Mesodermal cell (in vitro differentiated cells): Measurements from ENCODE around the gene DAP.

Experiments used
- H3K27ac ChIP-seq: 2 replicates; pipeline ENCODE4 v1.7.0; 2013; ENCODE audit warnings: mild to moderate bottlenecking, low read depth, low read length, moderate library complexity; ENCODE audit not compliant: severe bottlenecking
- H3K36me3 ChIP-seq: 2 replicates; pipeline ENCODE4 v1.7.1; 2013; ENCODE audit warnings: mild to moderate bottlenecking, low read length, moderate library complexity; ENCODE audit not compliant: control insufficient read depth, insufficient read depth
- H3K4me1 ChIP-seq: one replicate; pipeline ENCODE4 v1.7.1; 2013; ENCODE audit warnings: mild to moderate bottlenecking, low read length; ENCODE audit not compliant: insufficient read depth, control insufficient read depth, poor library complexity, severe bottlenecking
- H3K4me3 ChIP-seq: 2 replicates; pipeline ENCODE4 v1.7.0; 2013; ENCODE audit warnings: low read length, control low read depth, mild to moderate bottlenecking; ENCODE audit not compliant: insufficient read depth, poor library complexity, severe bottlenecking; ENCODE audit errors: extremely low read depth
- H3K9me3 ChIP-seq: 2 replicates; pipeline ENCODE4 v1.7.1; 2013; ENCODE audit warnings: mild to moderate bottlenecking, low read length, moderate library complexity; ENCODE audit not compliant: control insufficient read depth
- WGBS, 2 experiments: methylation state at CpG; one replicate each; pipeline ENCODE4 v1.1.5; 2013; ENCODE audit warnings: missing lambda C conversion rate in 2 of 2; ENCODE audit not compliant: insufficient coverage in 2 of 2; 5-methylcytosine and 5-hydroxymethylcytosine counted together

Gene DAP

DNA sequence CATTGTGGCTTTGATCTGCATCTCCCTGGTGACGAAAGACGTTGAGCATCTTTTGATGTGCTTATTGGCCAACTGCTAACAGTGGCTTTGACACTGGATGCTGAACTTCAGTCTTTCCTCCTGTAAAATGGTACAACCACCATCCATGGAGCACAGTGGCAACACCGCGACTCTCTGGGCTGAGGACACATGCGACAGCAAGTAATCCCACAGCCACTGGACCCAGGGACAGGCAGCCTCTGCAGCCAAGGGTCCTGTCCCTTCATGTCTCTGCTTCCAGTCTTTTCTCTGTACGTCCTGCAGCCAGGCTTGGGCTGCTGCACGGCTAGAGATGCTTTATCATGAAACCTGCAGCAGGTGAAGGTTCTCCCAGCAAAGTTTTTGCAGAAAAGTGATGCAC lies 83.5 kb downstream of the DAP start:
- Histone ChIP-seq H3K4me3 (no peak overlapping the region), H3K9me3 (no peaks in the 10 kb centered on the region), H3K36me3 (peaks cover 54% of the 10 kb centered on the region), H3K27ac (no peak overlapping the region), H3K4me1 (no peaks in the 10 kb centered on the region)
- WGBS, 2 experiments = 94 to 98% methylated on average over 7 of the region's 7 CpGs

DNA sequence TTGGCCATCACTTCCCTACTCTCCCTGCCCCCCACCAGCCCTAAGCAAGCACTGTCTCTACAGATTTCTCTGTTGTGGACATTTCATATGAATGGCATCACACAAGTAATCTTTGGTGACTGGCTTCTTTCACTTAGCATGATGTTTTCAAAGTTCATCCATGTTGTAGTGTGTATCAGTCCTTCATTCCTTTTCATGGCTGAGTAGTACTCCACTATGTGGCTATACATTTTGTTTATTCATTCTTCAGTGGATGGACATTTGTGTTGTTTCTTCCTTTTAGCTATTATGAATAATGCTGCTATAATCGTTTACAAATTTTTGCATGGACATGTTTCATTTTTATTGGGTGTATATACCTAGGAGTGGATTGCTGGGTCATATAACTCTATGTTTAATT lies 84.1 kb downstream of the DAP start:
- Histone ChIP-seq H3K36me3 (peaks cover 48% of the 10 kb centered on the region), H3K9me3 (no peaks in the 10 kb centered on the region), H3K27ac (no peak overlapping the region), H3K4me3 (no peak overlapping the region), H3K4me1 (no peaks in the 10 kb centered on the region)
- 100% methylated on average over 1 of the region's 1 CpG; no CpG with 5 or more reads in 1 of the 2 experiments for WGBS, 2 experiments

DNA sequence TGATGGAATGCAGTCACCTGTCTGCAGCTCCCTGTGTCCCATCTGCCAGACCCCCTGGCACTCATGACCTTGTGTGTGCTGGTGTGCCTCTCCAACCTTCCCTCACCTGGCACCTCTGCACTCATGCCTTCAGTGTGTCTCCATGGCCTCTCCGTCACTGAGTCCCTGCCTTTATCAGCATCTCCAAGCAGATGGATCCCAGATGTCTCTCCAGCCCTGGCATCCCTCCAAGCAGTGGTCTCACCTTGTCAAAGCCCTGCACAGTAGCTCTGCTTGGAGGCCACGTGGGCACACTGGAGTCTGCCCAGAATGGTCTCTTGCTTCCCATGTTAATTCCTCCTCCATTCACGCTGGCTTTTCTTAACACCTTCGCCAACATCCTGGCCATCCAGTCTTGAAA lies 84.8 kb downstream of the DAP start:
- Histone ChIP-seq H3K4me1 (no peaks in the 10 kb centered on the region), H3K9me3 (no peaks in the 10 kb centered on the region), H3K4me3 (no peak overlapping the region), H3K36me3 (peaks cover 44% of the 10 kb centered on the region), H3K27ac (no peak overlapping the region)
- WGBS, 2 experiments = 89 to 96% methylated on average over 2 to 4 of the region's 4 CpGs

- H3K9me3 ChIP-seq = no peaks in the 10 kb centered on the region
- H3K4me3 ChIP-seq = no peak overlapping the region
- 94 to 97% methylated on average over 13 of the region's 14 CpGs for WGBS, 2 experiments
- no peak overlapping the region for H3K27ac ChIP-seq
- no peaks in the 10 kb centered on the region for H3K4me1 ChIP-seq
- H3K36me3 ChIP-seq = peaks cover 35% of the 10 kb centered on the region
These were observed 85.8 kb downstream of the DAP start for GRCh38 chr5:10675177-10675700.

GRCh38 chr5:10674582-10674981 lies 86.5 kb downstream of the DAP start:
- Histone ChIP-seq H3K9me3 (no peaks in the 10 kb centered on the region), H3K4me1 (no peaks in the 10 kb centered on the region), H3K4me3 (no peak overlapping the region), H3K27ac (no peak overlapping the region), H3K36me3 (peaks cover 29% of the 10 kb centered on the region)
- 68 to 73% methylated on average over 2 to 5 of the region's 6 CpGs for WGBS, 2 experiments

DNA sequence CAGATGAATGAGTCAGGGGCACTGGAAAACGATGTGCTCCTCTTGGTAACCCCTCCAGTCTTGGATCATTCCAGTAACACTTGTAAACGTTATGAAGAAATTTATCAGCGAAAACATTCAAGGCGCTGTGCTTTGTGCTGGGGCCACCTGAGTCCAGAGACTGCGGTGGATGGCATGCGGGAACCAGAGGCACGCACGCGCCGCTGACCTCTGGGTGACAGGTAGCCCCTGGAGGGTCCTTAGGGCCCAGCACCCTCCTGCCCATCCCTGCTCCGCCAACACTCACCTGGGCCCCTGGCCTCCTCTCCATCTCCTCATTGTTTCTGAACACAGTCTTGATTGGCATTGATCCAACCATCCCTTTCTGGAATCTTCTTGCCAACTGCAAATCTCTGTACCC lies 86.9 kb downstream of the DAP start:
- Histone ChIP-seq H3K36me3 (peaks cover 24% of the 10 kb centered on the region), H3K4me3 (no peak overlapping the region), H3K9me3 (no peaks in the 10 kb centered on the region), H3K27ac (no peak overlapping the region), H3K4me1 (no peaks in the 10 kb centered on the region)
- WGBS, 2 experiments = 88 to 90% methylated on average over 11 of the region's 11 CpGs

DNA sequence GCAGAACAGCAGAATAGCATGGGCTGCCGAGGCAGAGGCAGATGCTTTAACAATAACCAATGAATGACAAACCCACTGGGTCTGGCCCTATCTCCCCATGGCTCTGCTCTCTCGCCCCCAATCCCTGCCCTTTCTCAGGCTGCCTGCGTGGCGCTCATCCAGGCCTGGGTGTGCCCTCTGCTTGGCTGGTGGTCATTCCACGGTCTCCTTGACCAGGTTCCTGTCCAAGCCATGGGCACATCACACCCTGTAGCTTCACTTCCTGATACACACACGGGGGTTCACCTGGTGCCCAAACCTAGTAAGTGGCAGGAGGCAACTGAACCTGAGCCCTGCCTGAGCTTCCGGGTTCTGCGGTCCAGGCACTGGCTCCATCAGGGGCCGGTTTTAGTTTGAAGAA lies 87.6 kb downstream of the DAP start:
- H3K4me3 ChIP-seq = no peak overlapping the region

DNA sequence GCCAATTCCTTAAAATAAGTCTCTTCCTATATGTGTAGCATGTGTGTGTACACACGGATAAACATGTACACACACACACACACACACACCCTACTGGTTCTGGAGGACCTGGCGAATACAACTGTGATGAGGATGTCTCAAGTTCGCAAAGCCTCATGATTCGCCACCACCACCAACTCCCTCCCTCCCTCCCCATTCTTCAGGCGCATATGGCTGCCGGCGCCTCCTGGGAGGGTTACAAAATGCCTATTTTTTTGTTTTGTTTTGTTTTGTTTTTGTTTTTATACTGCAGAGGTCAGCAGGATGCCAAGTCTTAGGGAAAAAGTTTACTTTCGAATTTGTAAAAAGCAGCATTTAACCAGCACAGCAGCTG lies 88.0 kb downstream of the DAP start:
- 90% methylated on average over 2 of the region's 8 CpGs; no CpG with 5 or more reads in 1 of the 2 experiments for WGBS, 2 experiments
- Histone ChIP-seq H3K4me1 (no peaks in the 10 kb centered on the region), H3K27ac (no peak overlapping the region), H3K4me3 (no peak overlapping the region), H3K36me3 (peaks cover 13% of the 10 kb centered on the region), H3K9me3 (no peaks in the 10 kb centered on the region)

More for the DNA sequence above, 87.6 kb downstream of the DAP start:
- Histone ChIP-seq H3K36me3 (peaks cover 17% of the 10 kb centered on the region), H3K27ac (no peak overlapping the region), H3K4me1 (no peaks in the 10 kb centered on the region), H3K9me3 (no peaks in the 10 kb centered on the region)
- WGBS, 2 experiments = 90 to 91% methylated on average over 9 of the region's 9 CpGs

DNA sequence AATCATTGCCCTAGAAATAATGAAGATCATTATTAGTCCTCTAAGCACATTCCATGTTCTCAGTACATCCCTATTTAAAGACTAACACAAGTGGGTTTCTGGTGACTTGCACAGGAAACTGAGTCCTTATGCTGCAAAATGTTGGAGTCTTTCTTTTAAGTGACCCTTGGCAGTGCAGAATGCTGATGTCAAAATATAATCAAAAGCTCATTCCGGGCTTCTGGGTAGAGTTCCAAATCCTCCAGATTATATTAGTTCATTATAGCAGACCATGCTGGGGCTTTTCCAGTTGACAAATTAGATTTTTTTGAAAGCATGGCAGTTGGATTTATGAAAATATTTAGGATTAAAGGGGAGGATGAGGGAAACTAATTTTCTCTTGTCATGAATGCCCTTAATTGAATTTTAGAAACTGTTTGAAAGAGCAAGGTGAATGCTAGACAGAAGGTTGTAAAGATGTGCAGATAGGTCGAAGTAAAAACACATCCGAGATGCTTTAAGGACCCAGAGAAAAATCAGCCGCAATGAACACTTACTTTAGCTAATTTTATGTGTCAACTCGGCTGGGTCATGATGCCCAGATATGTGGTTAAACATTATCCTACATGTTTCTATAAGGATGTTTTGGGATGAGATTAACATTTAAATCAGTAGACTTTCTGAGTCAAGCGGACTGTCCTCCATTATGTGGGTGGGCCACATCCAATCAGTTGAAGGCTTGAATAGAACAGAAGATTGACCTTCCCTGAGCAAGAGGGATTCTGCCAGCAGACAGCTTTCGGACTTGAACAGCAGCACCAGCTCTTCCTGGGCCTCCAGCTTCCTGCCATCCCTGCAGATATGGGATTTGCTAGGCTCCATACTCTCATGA lies 88.7 kb downstream of the DAP start:
- WGBS, 2 experiments = 93 to 100% methylated on average over 6 of the region's 7 CpGs

DNA sequence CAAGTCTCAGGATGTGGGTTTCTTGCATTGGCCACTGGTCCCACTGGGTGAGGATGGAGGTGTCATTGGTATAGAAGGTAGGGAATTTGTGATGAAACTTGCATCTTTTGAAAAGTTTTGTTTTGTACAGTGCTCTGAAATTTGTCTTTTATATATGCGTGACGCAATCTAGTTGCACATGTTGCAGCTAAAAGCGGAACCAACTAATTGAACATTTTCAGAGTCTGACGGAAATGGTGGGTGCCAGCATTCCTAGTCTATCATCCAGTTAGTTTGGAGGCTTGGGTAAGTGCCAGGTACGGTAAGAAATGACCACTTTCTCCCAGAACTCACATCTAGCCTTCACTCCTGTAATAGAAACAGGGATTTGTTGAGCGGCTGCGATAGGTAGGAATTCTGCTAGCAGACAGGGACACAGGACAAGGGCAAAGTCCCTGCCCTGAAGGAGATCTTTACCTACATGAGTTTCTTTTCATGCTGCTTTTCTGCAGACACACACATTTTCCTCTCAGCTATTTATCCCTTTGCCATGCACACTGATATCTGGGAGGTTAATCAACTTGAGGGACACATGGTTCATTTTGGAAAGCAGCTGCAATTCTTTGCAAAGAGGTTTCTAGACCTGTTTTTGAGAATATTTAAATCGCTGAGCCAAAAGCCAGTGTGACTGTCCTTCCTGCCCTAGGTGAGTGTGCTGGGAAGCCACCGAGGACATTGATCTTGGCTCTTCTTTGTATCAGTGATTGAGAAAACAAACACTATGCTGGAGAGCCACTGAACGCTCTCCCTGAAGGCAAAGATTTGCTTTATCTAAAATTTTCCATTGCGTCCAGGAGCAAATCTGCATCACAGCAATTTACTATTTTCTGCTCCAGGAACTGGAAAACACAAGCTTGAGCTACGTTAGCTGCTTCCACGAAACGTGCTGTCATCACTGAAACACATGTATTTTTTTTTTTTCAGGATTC lies 89.7 kb downstream of the DAP start:
- Histone ChIP-seq H3K9me3 (no peaks in the 10 kb centered on the region), H3K4me3 (no peak overlapping the region), H3K4me1 (no peaks in the 10 kb centered on the region), H3K27ac (no peak overlapping the region), H3K36me3 (no peaks in the 10 kb centered on the region)
- WGBS, 2 experiments = 94 to 95% methylated on average over 10 of the region's 14 CpGs

More for the DNA sequence above, 88.7 kb downstream of the DAP start:
- Histone ChIP-seq H3K4me1 (no peaks in the 10 kb centered on the region), H3K4me3 (no peak overlapping the region), H3K27ac (no peak overlapping the region), H3K9me3 (no peaks in the 10 kb centered on the region), H3K36me3 (peaks cover 7% of the 10 kb centered on the region)
